Uterus (tissue), 2 donors: Measurements from ENCODE around the gene PITPNM2.

Experiments used
- POLR2A ChIP-seq, 2 donors: fragments of 450-650 bp; IDR thresholded peaks; one replicate each; pipeline ENCODE4 v1.6.1; 2016; ENCODE audit warnings: antibody characterized with exemption in 2 of 2, mild to moderate bottlenecking in 1 of 2, moderate library complexity in 1 of 2
- TF ChIP-seq, protein P1 (sequence below), 4 experiments: fragments of 200-600 bp in 2 of 4; fragments of 450-650 bp in 2 of 4; sonication (generic) in 2 of 4; IDR thresholded peaks; one replicate each; pipeline ENCODE4 v1.5.1; 2016 to 2019; ENCODE audit warnings: antibody characterized with exemption in 4 of 4, mild to moderate bottlenecking in 2 of 4, moderate library complexity in 1 of 4

DNA sequence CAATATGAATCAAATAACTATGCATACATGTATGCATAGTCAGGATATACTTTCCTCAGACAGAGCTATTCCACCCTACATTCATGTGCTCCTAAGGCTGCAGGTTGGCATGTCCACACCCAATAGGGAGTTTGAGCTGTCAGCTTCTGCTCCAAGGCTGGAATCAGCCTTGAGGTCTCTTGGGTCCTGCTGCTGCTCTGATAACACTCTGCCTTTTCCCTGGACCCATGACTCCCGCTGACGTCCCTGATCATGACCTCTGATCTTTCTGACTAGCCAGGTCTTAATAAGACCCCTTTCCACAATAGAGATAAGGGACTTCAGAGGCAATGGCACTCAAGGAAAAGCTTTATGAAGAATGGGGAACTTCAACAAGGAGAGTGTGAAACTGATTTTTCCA, 5.7 kb downstream of the PITPNM2 start:
- TF ChIP-seq, protein P1, sequence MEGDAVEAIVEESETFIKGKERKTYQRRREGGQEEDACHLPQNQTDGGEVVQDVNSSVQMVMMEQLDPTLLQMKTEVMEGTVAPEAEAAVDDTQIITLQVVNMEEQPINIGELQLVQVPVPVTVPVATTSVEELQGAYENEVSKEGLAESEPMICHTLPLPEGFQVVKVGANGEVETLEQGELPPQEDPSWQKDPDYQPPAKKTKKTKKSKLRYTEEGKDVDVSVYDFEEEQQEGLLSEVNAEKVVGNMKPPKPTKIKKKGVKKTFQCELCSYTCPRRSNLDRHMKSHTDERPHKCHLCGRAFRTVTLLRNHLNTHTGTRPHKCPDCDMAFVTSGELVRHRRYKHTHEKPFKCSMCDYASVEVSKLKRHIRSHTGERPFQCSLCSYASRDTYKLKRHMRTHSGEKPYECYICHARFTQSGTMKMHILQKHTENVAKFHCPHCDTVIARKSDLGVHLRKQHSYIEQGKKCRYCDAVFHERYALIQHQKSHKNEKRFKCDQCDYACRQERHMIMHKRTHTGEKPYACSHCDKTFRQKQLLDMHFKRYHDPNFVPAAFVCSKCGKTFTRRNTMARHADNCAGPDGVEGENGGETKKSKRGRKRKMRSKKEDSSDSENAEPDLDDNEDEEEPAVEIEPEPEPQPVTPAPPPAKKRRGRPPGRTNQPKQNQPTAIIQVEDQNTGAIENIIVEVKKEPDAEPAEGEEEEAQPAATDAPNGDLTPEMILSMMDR (IDR thresholded peaks at IDR 0.05), result no peak
- no peak for TF ChIP-seq POLR2A (IDR thresholded peaks at IDR 0.05)
